Naive thymus-derived CD4-positive, alpha-beta T cell (primary cell): Measurements from ENCODE around the gene VAV2. TPM values are rescaled to one million over a fixed set of nuclear protein-coding genes. Genes with fewer than 3 reads are reported as not detected.
A peak's percentile ranks its signal among the peaks of the same experiment; 100 is the strongest.

Experiments
- ATAC-seq: fragments of 150-1000 bp; cut with Tn5 transposase; 2 replicates; pipeline ENCODE4 v1.10.0; 2021; ENCODE audit warnings: mild to moderate bottlenecking, moderate library complexity
- CTCF ChIA-PET: fragments of 350-600 bp; sonication (Branson Sonifier 250); formaldehyde crosslinking; loops from one replicate; lab custom pipeline; 2021; ENCODE audit warnings: antibody characterized with exemption; lab: Charles Lee
- POLR2A ChIA-PET: fragments of 350-600 bp; sonication (Branson Sonifier 250); formaldehyde crosslinking; loops from one replicate; lab custom pipeline; 2021; ENCODE audit warnings: antibody characterized with exemption, inconsistent platforms; lab: Charles Lee
- DNase-seq, 9 donors: peaks; one replicate each; pipeline versions ENCODE4 v3.0.0 to v3.0.0-alpha.2; 2020 to 2022; ENCODE audit warnings: mixed read lengths in 1 of 9
- H3K27ac ChIP-seq: one replicate; pipeline ENCODE4 v1.7.0; 2013; ENCODE audit warnings: mild to moderate bottlenecking, low read depth, low read length, moderate library complexity
- H3K27me3 ChIP-seq, 2 donors: one replicate each; pipeline ENCODE4 v1.7.0; 2013; ENCODE audit warnings: low read length in 2 of 2, mild to moderate bottlenecking in 2 of 2, moderate library complexity in 2 of 2; ENCODE audit not compliant: control insufficient read depth in 2 of 2, insufficient read depth in 2 of 2
- H3K36me3 ChIP-seq, 3 experiments: 1 replicate in 2 of 3; 2 replicates in 1 of 3; pipeline ENCODE4 v1.7.0; 2013; ENCODE audit warnings: low read length in 3 of 3, mild to moderate bottlenecking in 3 of 3, moderate library complexity in 1 of 3; ENCODE audit not compliant: insufficient read depth in 3 of 3, control insufficient read depth in 2 of 3
- H3K4me1 ChIP-seq, 2 donors: one replicate each; pipeline ENCODE4 v1.7.0; 2013; ENCODE audit warnings: low read length in 2 of 2, mild to moderate bottlenecking in 2 of 2, moderate library complexity in 1 of 2; ENCODE audit not compliant: control insufficient read depth in 2 of 2, insufficient read depth in 2 of 2
- H3K4me3 ChIP-seq: 2 replicates; pipeline ENCODE4 v1.7.0; 2013; ENCODE audit warnings: mild to moderate bottlenecking, low read length
- H3K9me3 ChIP-seq, 3 experiments: 1 replicate in 2 of 3; 2 replicates in 1 of 3; pipeline ENCODE4 v1.7.0; 2013; ENCODE audit warnings: low read length in 3 of 3; ENCODE audit not compliant: control insufficient read depth in 2 of 3
- H3K27ac Mint-ChIP-seq, 9 donors: one replicate each; pipeline ENCODE4 v1.8.0; 2020 to 2022; ENCODE audit warnings: mixed read lengths in 9 of 9, mild to moderate bottlenecking in 8 of 9, moderate library complexity in 5 of 9, inconsistent platforms in 2 of 9
- H3K27me3 Mint-ChIP-seq, 5 donors: one replicate each; pipeline ENCODE4 v1.8.0; 2021 to 2022; ENCODE audit warnings: mixed read lengths in 5 of 5, mild to moderate bottlenecking in 1 of 5
- H3K36me3 Mint-ChIP-seq, 5 donors: one replicate each; pipeline ENCODE4 v1.8.0; 2020 to 2022; ENCODE audit warnings: mixed read lengths in 5 of 5, mild to moderate bottlenecking in 3 of 5, inconsistent platforms in 1 of 5
- H3K4me1 Mint-ChIP-seq, 7 donors: one replicate each; pipeline ENCODE4 v1.8.0; 2020 to 2022; ENCODE audit warnings: mixed read lengths in 7 of 7, mild to moderate bottlenecking in 3 of 7, inconsistent platforms in 1 of 7
- H3K4me3 Mint-ChIP-seq, 10 donors: one replicate each; pipeline ENCODE4 v1.8.0; 2020 to 2022; ENCODE audit warnings: mild to moderate bottlenecking in 10 of 10, mixed read lengths in 10 of 10, moderate library complexity in 6 of 10, inconsistent platforms in 2 of 10
- H3K9me3 Mint-ChIP-seq, 11 donors: one replicate each; pipeline ENCODE4 v1.8.0; 2020 to 2022; ENCODE audit warnings: mixed read lengths in 11 of 11, mild to moderate bottlenecking in 4 of 11, inconsistent platforms in 1 of 11, moderate library complexity in 1 of 11
- intact Hi-C, 2 donors: fragments of 100-400 bp; cut with micrococcal nuclease; formaldehyde crosslinking; loops; one replicate each; pipeline ENCODE4 v1.15.1; 2023
- polyA plus RNA-seq, 2 donors: library from polyadenylated mRNA; unstranded; fragments of 300-500 nt; fragmentation: Illumina TruSeq; gene quantifications; one replicate each; pipeline ENCODE4 v1.2.3, GENCODE V29; 2021
- total RNA-seq, 6 experiments: library from RNA in 5 of 6; stranded (reverse) in 5 of 6; gene quantifications; 1 replicate in 5 of 6; 2 replicates in 1 of 6; pipeline ENCODE4 v1.2.3 and lab custom pipeline; 2021 to 2026

Gene VAV2
- total and polyA plus RNA-seq, 7 experiments from 2014 or later: 0.18 to 14.4 (median 1.9) TPM

DNA sequence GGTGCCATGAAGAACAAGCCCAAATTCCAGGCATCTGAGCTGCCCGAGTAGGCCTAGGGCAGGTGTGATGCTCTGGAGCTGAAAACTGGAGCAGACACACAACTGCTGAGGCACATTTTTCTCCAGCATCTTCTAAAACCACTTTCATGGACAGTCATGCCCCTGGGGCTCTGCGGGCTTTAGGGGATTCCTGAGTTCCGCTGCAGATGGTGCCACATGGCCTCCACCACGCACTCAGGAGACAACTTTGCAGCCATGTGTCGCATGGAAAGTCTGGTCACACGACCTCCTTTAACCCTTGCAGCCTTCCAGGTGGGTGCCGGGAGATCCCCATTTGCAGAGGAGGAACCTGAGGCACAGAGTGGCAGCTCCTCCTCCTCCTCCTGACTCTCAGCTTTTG lies 141.2 kb downstream of the VAV2 start:
- peaks cover 0 to 8% (median 0%) of the 10 kb centered on the region in 7 donors for H3K4me1 Mint-ChIP-seq
- ATAC-seq (no peak), DNase-seq (no peak)
- no peaks in the 10 kb centered on the region for H3K9me3 Mint-ChIP-seq
- no peak overlapping the region for H3K4me3 Mint-ChIP-seq
- Histone ChIP-seq H3K4me3 (no peak overlapping the region), H3K27me3 (no peaks in the 10 kb centered on the region), H3K36me3 (no peaks in the 10 kb centered on the region), H3K4me1 (no peaks in the 10 kb centered on the region), H3K27ac (no peak overlapping the region), H3K9me3 (no peaks in the 10 kb centered on the region)
- intact Hi-C loops: no loop called here
- ChIA-PET POLR2A (no interaction called here), CTCF (no interaction called here)
- no peak overlapping the region for H3K27ac Mint-ChIP-seq
- no peaks in the 10 kb centered on the region for H3K36me3 Mint-ChIP-seq
- H3K27me3 Mint-ChIP-seq: no peaks in the 10 kb centered on the region

DNA sequence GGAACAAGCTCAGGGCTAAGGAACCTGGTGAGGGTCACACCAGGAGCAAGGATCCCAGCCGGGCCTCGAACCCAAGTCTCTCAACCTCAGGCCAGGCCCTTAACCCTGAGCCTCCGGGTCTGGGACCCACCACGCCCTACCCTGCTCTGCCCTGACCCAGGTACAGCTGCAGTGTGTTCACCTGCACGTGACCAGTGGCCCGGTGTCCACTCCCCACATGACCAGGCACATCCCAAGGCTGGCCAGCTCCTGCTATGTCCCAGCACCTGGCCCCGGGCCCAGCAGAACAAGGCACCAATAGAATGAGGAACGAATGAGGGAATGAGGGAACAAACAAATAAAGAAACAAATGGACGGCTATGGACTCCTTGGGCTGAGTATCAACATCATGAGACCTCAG lies 142.0 kb downstream of the VAV2 start:
- Mint-ChIP-seq H3K36me3 (no peaks in the 10 kb centered on the region), H3K4me1 (peaks cover 0 to 8% (median 0%) of the 10 kb centered on the region in 7 donors), H3K9me3 (no peaks in the 10 kb centered on the region), H3K27me3 (no peaks in the 10 kb centered on the region), H3K4me3 (no peak overlapping the region), H3K27ac (no peak overlapping the region)
- ChIA-PET POLR2A (no interaction called here), CTCF (no interaction called here)
- no peaks in the 10 kb centered on the region for H3K4me1 ChIP-seq
- no peaks in the 10 kb centered on the region for H3K9me3 ChIP-seq
- H3K27me3 ChIP-seq: no peaks in the 10 kb centered on the region
- H3K27ac ChIP-seq: no peak overlapping the region
- no peaks in the 10 kb centered on the region for H3K36me3 ChIP-seq
- H3K4me3 ChIP-seq: no peak overlapping the region
- DNase-seq (no peak), ATAC-seq (no peak)
- intact Hi-C loops: no loop called here

DNA sequence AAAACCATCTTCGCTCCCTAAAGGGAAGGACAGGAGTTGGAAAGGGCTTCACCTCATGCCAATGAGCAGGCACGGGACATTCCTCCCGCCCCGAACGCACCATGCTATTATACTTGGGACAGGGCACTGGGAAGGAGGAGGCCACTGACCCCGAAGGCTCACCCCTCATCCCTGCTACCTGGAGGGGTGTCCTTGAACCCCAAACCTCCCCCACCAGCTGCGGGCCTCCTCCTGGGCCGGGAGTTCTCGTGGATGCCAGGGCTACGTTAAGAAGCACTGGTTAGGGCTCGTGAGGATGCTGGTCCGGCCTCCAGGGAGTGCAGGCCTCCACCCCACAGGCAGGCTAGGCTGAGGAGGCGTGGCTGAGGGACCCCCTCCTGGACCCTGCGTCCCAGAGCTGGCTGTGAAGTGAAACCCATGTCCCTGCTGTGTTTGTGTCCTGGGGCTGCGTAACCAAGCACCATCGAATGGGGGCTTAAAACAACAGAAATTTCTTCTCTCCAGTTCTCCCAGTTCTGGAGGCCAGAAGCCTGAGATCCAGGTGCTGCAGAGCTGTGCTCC lies 142.9 kb downstream of the VAV2 start:
- ChIA-PET CTCF (interaction anchor here (0.5 kb wide), 1 partner anchor 365 kb away, joined by 4 read pairs; no protein-coding TSS in a partner anchor), POLR2A (no interaction called here)
- Mint-ChIP-seq H3K27ac (no peak overlapping the region), H3K4me3 (no peak overlapping the region), H3K36me3 (no peaks in the 10 kb centered on the region), H3K9me3 (no peaks in the 10 kb centered on the region), H3K27me3 (no peaks in the 10 kb centered on the region), H3K4me1 (peaks cover 0 to 8% (median 0%) of the 10 kb centered on the region in 7 donors)
- intact Hi-C loops: no loop called here
- Histone ChIP-seq H3K4me3 (no peak overlapping the region), H3K27ac (no peak overlapping the region), H3K4me1 (no peaks in the 10 kb centered on the region), H3K9me3 (no peaks in the 10 kb centered on the region), H3K36me3 (no peaks in the 10 kb centered on the region), H3K27me3 (no peaks in the 10 kb centered on the region)
- ATAC-seq (no peak), DNase-seq (no peak)

DNA sequence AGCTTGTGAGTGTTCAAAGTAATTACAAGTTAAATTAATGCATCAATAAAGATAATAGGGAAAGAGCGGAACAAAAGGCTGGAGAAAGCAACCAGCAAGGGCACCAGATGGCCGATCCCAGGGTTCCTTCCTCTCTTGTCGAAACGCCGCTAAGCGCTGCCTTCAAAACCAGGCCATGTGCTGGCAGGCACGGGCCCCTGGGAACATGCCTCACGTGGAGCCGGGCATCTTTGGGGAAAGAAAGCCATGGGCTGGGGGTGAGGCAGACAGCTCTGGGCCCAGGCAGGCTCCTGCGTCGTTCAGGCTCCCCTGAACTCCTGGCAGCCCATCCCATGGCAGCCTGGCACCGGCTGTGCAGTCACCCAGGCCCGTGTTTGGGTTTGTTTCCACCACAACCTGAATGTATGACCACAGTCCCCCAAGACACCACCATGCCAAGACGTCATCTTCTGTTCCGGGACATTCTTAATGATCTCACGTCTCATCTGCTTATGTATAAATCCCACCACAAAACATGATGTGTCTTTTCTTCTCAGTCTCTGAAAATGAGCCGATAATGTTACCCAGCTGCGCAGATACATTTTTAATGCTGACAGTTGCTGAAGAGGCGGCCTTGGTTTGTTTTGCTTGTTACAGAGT lies 143.5 kb downstream of the VAV2 start:
- Mint-ChIP-seq H3K4me1 (peaks cover 0 to 8% (median 0%) of the 10 kb centered on the region in 7 donors), H3K9me3 (no peaks in the 10 kb centered on the region), H3K27ac (no peak overlapping the region), H3K4me3 (no peak overlapping the region), H3K27me3 (no peaks in the 10 kb centered on the region), H3K36me3 (no peaks in the 10 kb centered on the region)
- no peaks in the 10 kb centered on the region for H3K27me3 ChIP-seq
- H3K4me3 ChIP-seq: no peak overlapping the region
- intact Hi-C loops: no loop called here
- CTCF ChIA-PET: no interaction called here
- no peaks in the 10 kb centered on the region for H3K9me3 ChIP-seq
- no peaks in the 10 kb centered on the region for H3K4me1 ChIP-seq
- ATAC-seq (no peak), DNase-seq (no peak)
- POLR2A ChIA-PET: no interaction called here
- no peaks in the 10 kb centered on the region for H3K36me3 ChIP-seq
- no peak overlapping the region for H3K27ac ChIP-seq

DNA sequence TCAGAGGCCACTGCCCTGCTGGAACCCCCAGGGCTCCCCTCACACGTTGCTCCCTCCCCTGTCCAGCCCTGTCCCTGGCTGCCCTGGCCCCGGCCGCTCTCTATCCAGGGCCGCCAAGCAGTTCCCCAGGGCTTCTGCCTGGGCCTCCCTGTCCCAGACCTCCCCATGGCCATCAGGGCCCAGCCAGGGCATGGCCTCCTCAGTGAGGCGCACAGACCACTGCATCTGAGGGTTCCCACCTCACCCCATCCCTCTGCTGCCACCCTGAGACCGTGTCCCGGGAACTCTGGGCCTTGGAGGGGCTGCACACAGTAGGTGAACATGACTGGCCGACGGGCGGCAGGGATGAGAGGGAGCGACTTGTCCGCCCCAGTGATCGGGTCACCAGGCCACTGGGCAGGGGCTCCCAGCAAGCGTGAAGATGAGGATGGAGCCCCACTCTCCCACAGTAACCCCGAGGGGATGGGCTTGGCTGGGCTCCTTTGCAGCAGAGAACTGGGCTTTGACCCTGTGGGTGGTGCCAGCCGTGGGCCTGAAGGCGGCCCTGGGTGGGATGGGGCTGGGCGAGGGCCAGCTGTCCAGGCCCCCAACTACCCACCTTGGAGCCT lies 145.5 kb downstream of the VAV2 start:
- Histone ChIP-seq H3K27me3 (no peaks in the 10 kb centered on the region), H3K36me3 (no peaks in the 10 kb centered on the region), H3K4me3 (no peak overlapping the region), H3K4me1 (no peaks in the 10 kb centered on the region), H3K27ac (no peak overlapping the region), H3K9me3 (no peaks in the 10 kb centered on the region)
- intact Hi-C loops: no loop called here
- ChIA-PET POLR2A (no interaction called here), CTCF (no interaction called here)
- no peak for DNase-seq
- Mint-ChIP-seq H3K4me1 (peaks cover 0 to under 1% (median 0%) of the 10 kb centered on the region in 7 donors), H3K9me3 (no peaks in the 10 kb centered on the region), H3K27me3 (no peaks in the 10 kb centered on the region), H3K27ac (no peak overlapping the region), H3K36me3 (no peaks in the 10 kb centered on the region), H3K4me3 (no peak overlapping the region)
- no peak for ATAC-seq

DNA sequence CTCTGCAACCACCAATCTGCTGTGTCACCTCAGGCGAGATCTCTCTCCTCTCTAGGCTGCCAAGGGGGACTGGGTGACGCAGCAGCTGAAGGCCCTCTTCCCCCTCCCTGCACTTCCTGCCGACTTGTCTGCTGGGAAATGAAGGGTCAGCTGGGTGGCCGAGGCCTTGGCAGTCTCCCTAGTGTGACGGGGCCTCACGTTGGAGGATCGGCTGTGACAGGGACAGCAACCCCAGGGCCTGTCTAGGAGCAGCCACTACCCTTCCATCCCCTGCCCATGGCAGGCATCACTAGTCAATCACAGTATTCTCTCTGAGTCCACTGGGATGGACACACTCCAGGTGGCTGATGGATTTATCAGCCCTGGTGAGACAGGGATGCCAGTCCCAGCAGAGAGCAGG lies 146.7 kb downstream of the VAV2 start:
- Histone ChIP-seq H3K4me3 (no peak overlapping the region), H3K4me1 (no peaks in the 10 kb centered on the region), H3K27ac (no peak overlapping the region), H3K27me3 (no peaks in the 10 kb centered on the region), H3K36me3 (no peaks in the 10 kb centered on the region), H3K9me3 (no peaks in the 10 kb centered on the region)
- H3K9me3 Mint-ChIP-seq: no peaks in the 10 kb centered on the region
- H3K36me3 Mint-ChIP-seq: no peaks in the 10 kb centered on the region
- ChIA-PET POLR2A (no interaction called here), CTCF (no interaction called here)
- DNase-seq: no peak
- no peak overlapping the region for H3K27ac Mint-ChIP-seq
- ATAC-seq: peak; percentile 89
- no peaks in the 10 kb centered on the region for H3K27me3 Mint-ChIP-seq
- peak overlapping the region in 1 of 10 donors; percentile 19 for H3K4me3 Mint-ChIP-seq
- H3K4me1 Mint-ChIP-seq: no peaks in the 10 kb centered on the region
- intact Hi-C loops: no loop called here
